Stimulated activated CD4-positive, alpha-beta T cell treated with anti-CD3 and anti-CD28 coated beads, Interleukin-1b, Interleukin-23, amount 100 ng/mL, for 24 hours (primary cell): ENCODE measurements around the gene TMEM200B.
"Not testable (repeated sequence)": the region's sequence is repeated elsewhere in the genome, so short reads cannot be mapped to it uniquely, and the experiment has no call there.

Experiments used
- DNase-seq, 4 experiments: peaks; one replicate each; pipeline ENCODE4 v3.0.0-alpha.2; 2020; ENCODE audit warnings: low read depth in 4 of 4, low spot score in 1 of 4

TMEM200B gene

DNA sequence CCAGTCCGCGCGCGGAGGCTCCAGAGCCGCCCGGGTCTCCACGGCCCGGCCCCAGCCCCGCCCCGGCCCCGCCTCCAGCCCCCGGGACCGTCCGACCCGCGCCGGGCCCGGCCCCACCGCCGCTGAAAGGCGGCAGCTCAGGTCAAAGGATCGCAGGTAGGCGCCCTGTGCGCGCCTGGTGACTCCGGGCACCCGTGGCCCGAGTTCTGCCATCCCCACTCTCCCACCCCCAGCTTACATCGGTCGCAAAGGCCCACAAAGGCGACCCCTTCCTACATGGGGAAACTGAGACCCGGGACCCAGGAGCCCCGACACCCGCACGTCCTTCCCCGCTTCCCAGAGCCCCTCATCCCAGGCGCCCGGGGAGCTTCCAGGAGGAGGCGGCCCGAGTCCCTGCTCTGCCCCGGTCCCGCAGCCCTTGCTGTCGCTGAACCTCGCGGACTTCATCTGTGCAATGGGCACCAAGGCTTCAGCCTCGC is at the start of gene TMEM200B:
TSS of gene TMEM200B (minus strand) at position 17 of the 479 bp plus-strand sequence. CDS start 2,075 bp downstream, outside the sequence.
- no peak for DNase-seq

GRCh38 chr1:29172415-29172939 is 48.8 kb upstream of the TMEM200B start:
- DNase-seq: no peak

GRCh38 chr1:29171521-29171920 is 47.8 kb upstream of the TMEM200B start:
- no peak for DNase-seq

DNA sequence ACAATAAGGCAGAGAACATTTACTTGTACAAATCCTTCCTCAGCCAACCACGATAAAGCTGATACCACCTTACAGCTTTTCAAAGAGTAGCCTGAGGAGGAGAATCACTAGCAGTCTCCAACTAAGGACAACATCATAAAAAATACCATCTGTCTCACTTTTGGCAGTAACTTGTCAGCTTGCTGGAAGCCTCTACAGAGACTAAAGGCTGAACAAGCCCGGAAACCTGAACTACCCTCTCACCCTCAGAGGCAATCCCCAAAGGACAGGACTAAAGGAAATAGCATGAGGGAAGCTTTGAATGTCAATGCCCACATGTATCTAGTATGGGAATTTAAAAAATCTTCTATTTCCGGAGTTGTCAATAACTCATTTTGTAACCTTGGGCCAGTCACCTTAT is 47.4 kb upstream of the TMEM200B start:
- no peak for DNase-seq

- DNase-seq: no peak
Measured at GRCh38 chr1:29169976-29170375, 46.3 kb upstream of the TMEM200B start.

GRCh38 chr1:29167904-29168303 is 44.2 kb upstream of the TMEM200B start:
- DNase-seq: no peak

GRCh38 chr1:29166291-29166878 is 42.7 kb upstream of the TMEM200B start:
- no peak for DNase-seq

- no peak for DNase-seq
Measured at GRCh38 chr1:29164588-29164987, 40.9 kb upstream of the TMEM200B start.

GRCh38 chr1:29162476-29163138 is 38.9 kb upstream of the TMEM200B start:
- no peak for DNase-seq

- DNase-seq: no peak
Measured at GRCh38 chr1:29162025-29162424, 38.3 kb upstream of the TMEM200B start.

- no peak for DNase-seq
Measured at GRCh38 chr1:29159773-29160172, 36.1 kb upstream of the TMEM200B start.

DNA sequence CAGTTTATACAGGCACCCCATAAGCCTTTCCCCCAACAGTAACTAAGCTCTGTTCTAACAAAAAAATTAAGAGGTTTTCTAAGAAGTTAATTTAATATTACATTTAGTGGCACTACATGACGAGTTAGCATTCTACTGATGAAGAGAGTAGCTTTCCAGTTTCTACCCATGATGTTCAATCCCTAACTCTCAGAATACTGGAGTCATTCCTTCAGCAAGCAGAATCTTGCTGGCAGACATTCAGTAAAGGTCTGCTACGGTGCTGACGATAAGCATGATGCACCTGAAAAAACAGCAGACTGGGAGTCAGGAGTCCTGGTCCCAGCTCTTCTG is 33.5 kb upstream of the TMEM200B start:
- no peak for DNase-seq

DNA sequence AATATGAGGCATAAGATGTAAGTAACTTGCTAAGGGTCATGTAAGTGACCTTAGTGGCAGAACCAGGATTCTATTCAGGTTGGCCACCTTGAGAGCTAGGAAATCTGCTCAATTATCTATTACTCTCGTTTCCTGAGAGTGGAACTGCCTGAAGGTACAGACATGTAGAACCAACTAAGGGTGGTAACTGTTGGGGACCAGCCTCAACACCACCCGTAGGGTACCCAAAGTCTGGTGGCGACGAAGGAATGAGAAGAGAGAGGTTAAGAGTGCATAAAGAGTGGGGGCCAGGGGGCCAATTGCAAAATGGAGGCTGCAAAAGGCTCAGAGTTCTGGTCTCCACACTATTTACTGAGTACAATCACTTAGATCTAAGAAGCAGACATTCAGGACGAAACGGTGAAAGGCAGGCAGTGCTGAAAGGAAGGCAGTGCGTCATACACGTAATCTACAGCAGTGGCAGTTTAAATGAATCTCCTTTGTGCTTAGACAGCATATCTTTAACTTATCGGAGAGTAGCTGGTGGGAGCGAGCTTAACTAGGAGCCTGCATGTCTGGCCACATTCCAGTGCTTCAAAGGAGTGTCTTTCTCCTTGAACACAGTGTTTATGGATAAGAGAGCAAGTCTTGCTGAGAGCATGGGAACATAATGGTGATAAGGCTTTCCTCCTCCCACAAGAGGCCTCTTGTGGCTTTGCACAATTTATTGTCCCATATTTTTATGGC is 33.0 kb upstream of the TMEM200B start:
- DNase-seq: no peak

GRCh38 chr1:29152046-29152805 is 28.5 kb upstream of the TMEM200B start:
- no peak for DNase-seq

- DNase-seq: not testable (repeated sequence)
Measured at GRCh38 chr1:29150346-29150745, 26.6 kb upstream of the TMEM200B start.

DNA sequence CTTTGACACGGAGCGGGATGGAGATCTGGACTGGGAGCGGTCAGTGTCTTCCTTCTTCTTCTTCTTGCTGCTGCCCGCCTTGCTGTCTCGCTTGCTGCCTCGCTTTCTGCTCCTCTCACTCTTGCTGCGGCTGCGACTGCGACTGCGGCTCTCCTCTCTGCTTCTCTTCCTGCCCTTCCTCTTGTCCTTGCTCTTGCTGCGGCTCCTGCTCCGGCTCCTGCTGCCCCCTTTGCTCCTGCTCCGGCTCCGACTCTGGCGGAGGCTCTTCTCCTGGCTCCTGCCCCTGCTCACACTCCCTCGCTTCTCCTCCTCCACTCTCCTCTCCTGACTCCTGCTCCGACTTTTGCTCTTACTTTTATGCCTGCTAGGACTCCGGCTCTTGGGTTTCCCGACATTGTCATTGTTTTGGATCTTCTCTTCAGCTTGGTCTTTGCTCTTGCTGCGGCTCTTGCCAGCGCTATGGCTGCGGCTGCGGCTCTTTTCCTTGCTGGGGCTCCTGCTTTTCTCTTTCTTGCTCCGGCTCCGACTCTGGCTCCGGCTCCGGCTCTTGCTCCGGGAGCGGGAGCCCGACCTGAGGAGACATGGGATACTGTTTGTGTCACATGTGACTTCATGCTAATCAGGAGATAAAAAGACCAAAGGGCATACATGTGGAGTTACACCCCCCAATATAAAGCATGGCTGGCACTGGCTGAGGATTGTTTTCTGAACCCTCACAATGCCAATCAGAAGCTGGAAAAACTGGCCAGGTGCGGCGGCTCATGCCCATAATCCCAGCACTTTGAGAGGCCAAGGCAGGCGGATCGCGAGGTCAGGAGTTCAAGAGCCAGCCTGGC is 25.2 kb upstream of the TMEM200B start:
- no peak for DNase-seq

- no peak for DNase-seq
Measured at GRCh38 chr1:29145739-29146437, 22.2 kb upstream of the TMEM200B start.

DNA sequence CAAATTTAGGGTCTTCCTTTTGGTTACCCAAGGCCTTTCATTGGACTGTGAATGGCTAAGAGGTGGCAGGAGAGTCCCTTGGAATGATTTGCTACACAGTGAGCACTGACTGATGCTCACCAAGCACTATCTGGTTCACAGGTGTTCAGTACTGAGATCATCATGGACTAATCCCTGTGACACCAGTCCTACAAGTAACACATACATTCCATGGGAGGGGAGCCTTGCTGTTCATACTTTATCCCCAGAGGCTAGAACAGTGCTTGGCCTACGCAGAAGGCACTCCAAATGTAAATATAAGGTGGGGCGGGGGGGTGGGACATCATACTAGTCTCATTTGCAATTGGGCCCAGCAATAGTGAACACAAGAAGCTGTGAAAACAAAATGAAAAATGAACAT is 20.5 kb upstream of the TMEM200B start:
- no peak for DNase-seq

DNA sequence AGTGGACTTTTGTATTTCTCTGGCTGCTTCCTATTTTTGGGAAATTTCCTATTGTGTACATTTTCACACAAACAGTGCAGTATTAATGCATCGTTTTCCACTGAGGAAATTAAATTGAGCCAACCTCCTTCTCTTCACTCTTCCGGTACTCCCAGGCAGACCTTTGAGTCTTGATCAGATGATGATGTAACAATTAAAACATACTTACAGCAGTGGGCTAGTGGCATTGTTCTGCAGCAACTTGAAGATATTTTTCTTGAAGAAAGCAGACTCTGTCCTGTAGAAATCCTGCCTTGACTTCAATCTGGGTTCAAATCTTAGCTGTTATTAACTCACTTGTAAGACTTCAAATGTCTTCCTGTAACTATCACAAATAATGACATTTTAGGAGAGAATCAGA is 19.0 kb upstream of the TMEM200B start:
- no peak for DNase-seq

GRCh38 chr1:29136391-29136915 is 12.8 kb upstream of the TMEM200B start:
- DNase-seq: no peak
